Upper lobe of left lung (tissue), 4 donors: Measurements from ENCODE around the gene SCNN1G.

Experiments used
- POLR2A ChIP-seq, 4 donors: fragments of 450-650 bp; IDR thresholded peaks; one replicate each; pipeline ENCODE4 v1.5.1; 2016 to 2017; ENCODE audit warnings: antibody characterized with exemption in 4 of 4, mild to moderate bottlenecking in 2 of 4
- TF ChIP-seq, protein P1 (sequence below), 6 experiments: fragments of 450-650 bp in 4 of 6; fragments of 200-600 bp in 2 of 6; sonication (generic) in 2 of 6; IDR thresholded peaks; one replicate each; pipeline ENCODE4 v1.5.1; 2016 to 2019; ENCODE audit warnings: antibody characterized with exemption in 6 of 6

GRCh38 chr16:23215435-23215834 is 32.9 kb downstream of the SCNN1G start:
- TF ChIP-seq, protein P1, sequence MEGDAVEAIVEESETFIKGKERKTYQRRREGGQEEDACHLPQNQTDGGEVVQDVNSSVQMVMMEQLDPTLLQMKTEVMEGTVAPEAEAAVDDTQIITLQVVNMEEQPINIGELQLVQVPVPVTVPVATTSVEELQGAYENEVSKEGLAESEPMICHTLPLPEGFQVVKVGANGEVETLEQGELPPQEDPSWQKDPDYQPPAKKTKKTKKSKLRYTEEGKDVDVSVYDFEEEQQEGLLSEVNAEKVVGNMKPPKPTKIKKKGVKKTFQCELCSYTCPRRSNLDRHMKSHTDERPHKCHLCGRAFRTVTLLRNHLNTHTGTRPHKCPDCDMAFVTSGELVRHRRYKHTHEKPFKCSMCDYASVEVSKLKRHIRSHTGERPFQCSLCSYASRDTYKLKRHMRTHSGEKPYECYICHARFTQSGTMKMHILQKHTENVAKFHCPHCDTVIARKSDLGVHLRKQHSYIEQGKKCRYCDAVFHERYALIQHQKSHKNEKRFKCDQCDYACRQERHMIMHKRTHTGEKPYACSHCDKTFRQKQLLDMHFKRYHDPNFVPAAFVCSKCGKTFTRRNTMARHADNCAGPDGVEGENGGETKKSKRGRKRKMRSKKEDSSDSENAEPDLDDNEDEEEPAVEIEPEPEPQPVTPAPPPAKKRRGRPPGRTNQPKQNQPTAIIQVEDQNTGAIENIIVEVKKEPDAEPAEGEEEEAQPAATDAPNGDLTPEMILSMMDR (IDR thresholded peaks at IDR 0.05): no peak
- no peak for TF ChIP-seq POLR2A (IDR thresholded peaks at IDR 0.05)
